ENCODE measurements around the gene PTGES2.

DNA sequence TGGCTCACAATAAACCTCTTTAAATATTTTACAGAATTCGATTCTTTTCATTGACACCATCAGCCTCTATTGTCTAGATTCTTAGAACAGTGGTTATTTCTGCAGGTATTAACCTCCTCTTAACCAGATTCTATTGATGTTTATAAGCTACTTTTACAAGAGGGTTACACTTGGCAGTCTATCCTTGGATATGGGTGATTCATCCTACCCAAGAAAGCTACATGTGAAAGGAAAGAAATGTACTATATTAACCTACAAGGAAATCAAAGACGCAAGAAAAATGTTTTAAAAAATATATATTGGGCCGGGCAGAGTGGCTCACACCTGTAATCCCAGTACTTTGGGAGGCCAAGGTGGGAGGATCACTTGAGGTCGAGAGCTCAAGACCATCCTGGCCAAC, 42.8 kb downstream of the PTGES2 start:
- TF ChIP-seq, protein P1, sequence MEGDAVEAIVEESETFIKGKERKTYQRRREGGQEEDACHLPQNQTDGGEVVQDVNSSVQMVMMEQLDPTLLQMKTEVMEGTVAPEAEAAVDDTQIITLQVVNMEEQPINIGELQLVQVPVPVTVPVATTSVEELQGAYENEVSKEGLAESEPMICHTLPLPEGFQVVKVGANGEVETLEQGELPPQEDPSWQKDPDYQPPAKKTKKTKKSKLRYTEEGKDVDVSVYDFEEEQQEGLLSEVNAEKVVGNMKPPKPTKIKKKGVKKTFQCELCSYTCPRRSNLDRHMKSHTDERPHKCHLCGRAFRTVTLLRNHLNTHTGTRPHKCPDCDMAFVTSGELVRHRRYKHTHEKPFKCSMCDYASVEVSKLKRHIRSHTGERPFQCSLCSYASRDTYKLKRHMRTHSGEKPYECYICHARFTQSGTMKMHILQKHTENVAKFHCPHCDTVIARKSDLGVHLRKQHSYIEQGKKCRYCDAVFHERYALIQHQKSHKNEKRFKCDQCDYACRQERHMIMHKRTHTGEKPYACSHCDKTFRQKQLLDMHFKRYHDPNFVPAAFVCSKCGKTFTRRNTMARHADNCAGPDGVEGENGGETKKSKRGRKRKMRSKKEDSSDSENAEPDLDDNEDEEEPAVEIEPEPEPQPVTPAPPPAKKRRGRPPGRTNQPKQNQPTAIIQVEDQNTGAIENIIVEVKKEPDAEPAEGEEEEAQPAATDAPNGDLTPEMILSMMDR (IDR thresholded peaks at IDR 0.05; ENCODE audit: poor library complexity, severe bottlenecking), result no peak
- TF ChIP-seq POLR2AphosphoS5 (IDR thresholded peaks at IDR 0.05) (no peak), EP300 (conservative IDR thresholded peaks at IDR 0.05; ENCODE audit: poor library complexity, severe bottlenecking) (no peak)
- TF ChIP-seq, protein P2, sequence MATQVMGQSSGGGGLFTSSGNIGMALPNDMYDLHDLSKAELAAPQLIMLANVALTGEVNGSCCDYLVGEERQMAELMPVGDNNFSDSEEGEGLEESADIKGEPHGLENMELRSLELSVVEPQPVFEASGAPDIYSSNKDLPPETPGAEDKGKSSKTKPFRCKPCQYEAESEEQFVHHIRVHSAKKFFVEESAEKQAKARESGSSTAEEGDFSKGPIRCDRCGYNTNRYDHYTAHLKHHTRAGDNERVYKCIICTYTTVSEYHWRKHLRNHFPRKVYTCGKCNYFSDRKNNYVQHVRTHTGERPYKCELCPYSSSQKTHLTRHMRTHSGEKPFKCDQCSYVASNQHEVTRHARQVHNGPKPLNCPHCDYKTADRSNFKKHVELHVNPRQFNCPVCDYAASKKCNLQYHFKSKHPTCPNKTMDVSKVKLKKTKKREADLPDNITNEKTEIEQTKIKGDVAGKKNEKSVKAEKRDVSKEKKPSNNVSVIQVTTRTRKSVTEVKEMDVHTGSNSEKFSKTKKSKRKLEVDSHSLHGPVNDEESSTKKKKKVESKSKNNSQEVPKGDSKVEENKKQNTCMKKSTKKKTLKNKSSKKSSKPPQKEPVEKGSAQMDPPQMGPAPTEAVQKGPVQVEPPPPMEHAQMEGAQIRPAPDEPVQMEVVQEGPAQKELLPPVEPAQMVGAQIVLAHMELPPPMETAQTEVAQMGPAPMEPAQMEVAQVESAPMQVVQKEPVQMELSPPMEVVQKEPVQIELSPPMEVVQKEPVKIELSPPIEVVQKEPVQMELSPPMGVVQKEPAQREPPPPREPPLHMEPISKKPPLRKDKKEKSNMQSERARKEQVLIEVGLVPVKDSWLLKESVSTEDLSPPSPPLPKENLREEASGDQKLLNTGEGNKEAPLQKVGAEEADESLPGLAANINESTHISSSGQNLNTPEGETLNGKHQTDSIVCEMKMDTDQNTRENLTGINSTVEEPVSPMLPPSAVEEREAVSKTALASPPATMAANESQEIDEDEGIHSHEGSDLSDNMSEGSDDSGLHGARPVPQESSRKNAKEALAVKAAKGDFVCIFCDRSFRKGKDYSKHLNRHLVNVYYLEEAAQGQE (IDR thresholded peaks at IDR 0.05; ENCODE audit: borderline replicate concordance), result no peak

All from neural cell (in vitro differentiated cells).